Loucy (cell line): ENCODE measurements around the gene RBM18.

Source experiments
- H2AFZ ChIP-seq: fragments of 200-600 bp; sonication (generic); 2 replicates; pipeline ENCODE4 v1.6.0; 2016; ENCODE audit warnings: antibody characterized with exemption, mild to moderate bottlenecking, low read length, moderate library complexity
- H3F3A ChIP-seq: fragments of 200-600 bp; 2 replicates; pipeline ENCODE4 v1.6.0; 2016; ENCODE audit warnings: antibody characterized with exemption, low read depth, mild to moderate bottlenecking
- H3K27me3 ChIP-seq: fragments of 200-600 bp; sonication (generic); 2 replicates; pipeline ENCODE4 v1.6.1; 2014; ENCODE audit warnings: low read length, mild to moderate bottlenecking; ENCODE audit not compliant: insufficient read depth, poor library complexity, severe bottlenecking
- H3K36me3 ChIP-seq: fragments of 200-600 bp; sonication (generic); 2 replicates; pipeline ENCODE4 v1.6.1; 2016; ENCODE audit warnings: low read length; ENCODE audit not compliant: insufficient read depth
- H3K4me1 ChIP-seq: fragments of 200-600 bp; sonication (generic); 2 replicates; pipeline ENCODE4 v1.5.1; 2014; ENCODE audit warnings: low read length, mild to moderate bottlenecking; ENCODE audit not compliant: insufficient read depth, poor library complexity, severe bottlenecking
- H3K4me2 ChIP-seq: fragments of 200-600 bp; sonication (generic); 2 replicates; pipeline ENCODE4 v1.6.0; 2014; ENCODE audit warnings: antibody characterized with exemption, low read length, low read depth, mild to moderate bottlenecking; ENCODE audit not compliant: poor library complexity, severe bottlenecking
- H3K4me3 ChIP-seq: fragments of 200-600 bp; sonication (generic); 2 replicates; pipeline ENCODE4 v1.5.1; 2014; ENCODE audit warnings: low read length, mild to moderate bottlenecking, mixed read lengths; ENCODE audit not compliant: poor library complexity, severe bottlenecking
- H3K79me2 ChIP-seq: fragments of 200-600 bp; sonication (generic); 2 replicates; pipeline ENCODE4 v1.6.1; 2014; ENCODE audit warnings: low read length; ENCODE audit not compliant: insufficient read depth
- H3K9ac ChIP-seq: fragments of 200-600 bp; sonication (generic); 2 replicates; pipeline ENCODE4 v1.6.0; 2014; ENCODE audit warnings: mild to moderate bottlenecking, low read depth, low read length, moderate library complexity; ENCODE audit not compliant: poor library complexity, severe bottlenecking
- H3K9me2 ChIP-seq: fragments of 200-600 bp; sonication (generic); replicated peaks from 2 replicates; pipeline ENCODE4 v1.6.1; 2016; ENCODE audit warnings: low read depth, low read length, mixed read lengths
- H3K9me3 ChIP-seq: fragments of 200-600 bp; sonication (generic); 2 replicates; pipeline ENCODE4 v1.6.1; 2014; ENCODE audit warnings: mild to moderate bottlenecking, antibody characterized with exemption, low read length, low read depth; ENCODE audit not compliant: insufficient read depth
- H4K20me1 ChIP-seq: fragments of 200-600 bp; sonication (generic); 2 replicates; pipeline ENCODE4 v1.6.0; 2014; ENCODE audit warnings: antibody characterized with exemption, low read length, mild to moderate bottlenecking; ENCODE audit not compliant: insufficient read depth, poor library complexity, severe bottlenecking
- CTCF ChIP-seq: fragments of 200-600 bp; sonication (generic); conservative IDR thresholded peaks from 2 replicates; pipeline ENCODE4 v1.5.1; 2014; ENCODE audit warnings: mild to moderate bottlenecking, antibody characterized with exemption, low read length
- EZH2phosphoT487 ChIP-seq: fragments of 200-600 bp; IDR thresholded peaks from 2 replicates; pipeline ENCODE4 v1.6.1; 2018; ENCODE audit warnings: antibody characterized with exemption, mild to moderate bottlenecking, moderate library complexity, borderline replicate concordance

RBM18 gene

GRCh38 chr9:122193651-122194050 lies 71.0 kb downstream of the RBM18 start:
- H3K9me3 ChIP-seq: no peaks in the 10 kb centered on the region
- no peaks in the 10 kb centered on the region for H3K27me3 ChIP-seq
- H3K4me2 ChIP-seq: no peak overlapping the region
- no peaks in the 10 kb centered on the region for H3K79me2 ChIP-seq
- H3K9me2 ChIP-seq: no peaks in the 10 kb centered on the region
- no peaks in the 10 kb centered on the region for H4K20me1 ChIP-seq
- no peaks in the 10 kb centered on the region for H3K4me1 ChIP-seq
- no peak overlapping the region for H3K9ac ChIP-seq
- no peaks in the 10 kb centered on the region for H3F3A ChIP-seq
- no peak overlapping the region for H2AFZ ChIP-seq
- H3K36me3 ChIP-seq: no peaks in the 10 kb centered on the region
- no peak overlapping the region for H3K4me3 ChIP-seq
- no peak for TF ChIP-seq CTCF
- no peak for TF ChIP-seq EZH2phosphoT487

- H3K9ac ChIP-seq: no peak overlapping the region
- H3K27me3 ChIP-seq: no peaks in the 10 kb centered on the region
- no peaks in the 10 kb centered on the region for H3K9me2 ChIP-seq
- H3K36me3 ChIP-seq: no peaks in the 10 kb centered on the region
- no peak overlapping the region for H3K4me3 ChIP-seq
- no peaks in the 10 kb centered on the region for H3K9me3 ChIP-seq
- H4K20me1 ChIP-seq: no peaks in the 10 kb centered on the region
- no peaks in the 10 kb centered on the region for H3K4me1 ChIP-seq
- H2AFZ ChIP-seq: no peak overlapping the region; the same call in 1 of the 2 replicates
- H3K4me2 ChIP-seq: no peak overlapping the region
- no peaks in the 10 kb centered on the region for H3K79me2 ChIP-seq
- H3F3A ChIP-seq: no peaks in the 10 kb centered on the region
- TF ChIP-seq EZH2phosphoT487 (no peak), CTCF (no peak)
These were observed 71.6 kb downstream of the RBM18 start for GRCh38 chr9:122192914-122193525.

- Histone ChIP-seq H3K4me1 (no peaks in the 10 kb centered on the region), H3K4me3 (no peak overlapping the region), H3K36me3 (no peaks in the 10 kb centered on the region), H3K9me3 (no peaks in the 10 kb centered on the region), H3F3A (no peaks in the 10 kb centered on the region), H3K79me2 (no peaks in the 10 kb centered on the region), H3K9me2 (no peaks in the 10 kb centered on the region), H2AFZ (peak overlapping the region; percentile 31; the same call in 1 of the 2 replicates), H4K20me1 (no peaks in the 10 kb centered on the region), H3K9ac (no peak overlapping the region), H3K27me3 (no peaks in the 10 kb centered on the region), H3K4me2 (no peak overlapping the region)
- no peak for TF ChIP-seq CTCF
- TF ChIP-seq EZH2phosphoT487: no peak
These were observed 72.3 kb downstream of the RBM18 start for GRCh38 chr9:122192261-122192875.
